Central memory CD4-positive, alpha-beta T cell (primary cell): ENCODE data around the gene ANKRD34A.
A peak's percentile ranks its signal among the peaks of the same experiment; 100 is the strongest.

Experiments used
- DNase-seq: peaks from one replicate; pipeline ENCODE4 v3.0.0; 2022

Gene ANKRD34A

GRCh38 chr1:145990249-145990855 is 26.0 kb upstream of the ANKRD34A start:
- no peak for DNase-seq

- DNase-seq: peak; percentile 50
Observed at GRCh38 chr1:145988773-145989172, 24.4 kb upstream of the ANKRD34A start.

DNA sequence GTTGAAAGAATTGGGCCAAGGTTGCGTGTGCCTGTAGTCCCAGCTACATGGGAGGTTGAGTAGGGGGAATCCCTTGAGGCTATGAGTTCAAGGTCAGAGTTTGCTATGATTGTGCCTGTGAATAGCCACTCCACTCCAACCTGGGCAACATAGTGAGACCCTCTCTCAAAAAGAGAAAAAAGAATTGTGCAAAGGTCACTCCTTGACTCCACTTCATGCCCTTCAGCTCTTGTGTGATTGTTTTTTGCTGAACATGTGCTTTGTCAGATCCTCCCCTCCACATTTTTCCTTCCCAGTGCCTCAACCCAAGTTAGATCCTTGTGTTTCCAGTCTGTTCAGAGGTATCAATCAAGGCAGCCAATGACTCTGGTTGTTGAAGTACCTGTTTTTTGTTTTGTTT is 23.6 kb upstream of the ANKRD34A start:
- no peak for DNase-seq

- no peak for DNase-seq
Observed at GRCh38 chr1:145986551-145986950, 22.2 kb upstream of the ANKRD34A start.

GRCh38 chr1:145985502-145986439 is 21.4 kb upstream of the ANKRD34A start:
- no peak for DNase-seq

DNA sequence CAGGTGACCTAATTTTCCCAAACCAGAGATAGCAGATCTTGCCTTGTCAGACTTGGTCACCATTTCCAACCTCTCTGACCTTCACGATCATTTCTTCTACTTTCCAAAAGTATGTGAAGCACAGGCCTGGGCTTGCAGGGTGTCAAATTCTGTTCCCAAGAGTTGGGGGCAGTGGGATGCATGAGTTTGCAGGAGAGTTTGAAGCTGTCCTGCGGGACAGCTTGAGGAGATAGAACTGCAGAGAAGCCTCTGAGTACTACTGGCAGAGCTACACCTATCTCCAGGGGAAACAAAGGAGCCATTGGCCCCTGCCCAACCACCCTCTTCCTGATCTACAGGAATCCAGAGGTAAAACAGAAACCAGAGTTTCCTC is 20.7 kb upstream of the ANKRD34A start:
- no peak for DNase-seq

GRCh38 chr1:145983960-145984830 is 19.8 kb upstream of the ANKRD34A start:
- peak; percentile 55 for DNase-seq

GRCh38 chr1:145983206-145983675 is 18.9 kb upstream of the ANKRD34A start:
- DNase-seq: no peak

DNA sequence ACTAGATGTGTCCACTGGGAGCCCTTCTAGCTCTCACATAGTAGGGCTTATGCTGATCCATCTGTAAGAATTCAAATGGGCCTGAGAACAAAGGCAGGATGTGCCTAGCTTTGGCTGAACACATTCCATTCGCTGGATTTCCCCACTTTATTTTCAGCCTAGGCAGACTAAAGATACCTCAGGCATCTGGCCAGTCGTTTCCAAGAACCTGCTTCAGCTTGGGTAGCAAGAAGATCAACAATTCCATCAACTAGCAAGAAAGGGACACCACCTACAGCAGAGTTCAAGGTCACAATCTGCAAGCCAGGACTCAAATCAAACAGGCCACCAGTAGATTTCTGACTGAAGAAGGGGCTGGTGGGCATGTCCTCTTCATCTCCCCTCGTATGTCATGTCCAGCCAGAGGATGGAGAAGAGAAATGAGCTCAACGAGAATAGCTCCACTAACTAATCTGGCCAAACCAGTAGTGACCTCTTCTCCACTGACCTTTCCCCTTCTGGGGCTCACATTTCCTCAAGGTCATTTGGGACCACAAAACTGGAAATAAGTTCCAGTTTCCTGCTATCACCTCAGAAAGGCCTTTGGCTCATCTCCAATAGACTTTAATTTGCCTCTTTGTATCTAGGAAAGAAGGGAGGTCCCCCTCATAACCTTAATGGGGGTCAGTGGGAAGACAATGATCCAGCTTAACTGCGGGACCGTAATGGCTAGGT is 17.8 kb upstream of the ANKRD34A start:
- no peak for DNase-seq

GRCh38 chr1:145980457-145980994 is 16.2 kb upstream of the ANKRD34A start:
- DNase-seq: no peak

DNA sequence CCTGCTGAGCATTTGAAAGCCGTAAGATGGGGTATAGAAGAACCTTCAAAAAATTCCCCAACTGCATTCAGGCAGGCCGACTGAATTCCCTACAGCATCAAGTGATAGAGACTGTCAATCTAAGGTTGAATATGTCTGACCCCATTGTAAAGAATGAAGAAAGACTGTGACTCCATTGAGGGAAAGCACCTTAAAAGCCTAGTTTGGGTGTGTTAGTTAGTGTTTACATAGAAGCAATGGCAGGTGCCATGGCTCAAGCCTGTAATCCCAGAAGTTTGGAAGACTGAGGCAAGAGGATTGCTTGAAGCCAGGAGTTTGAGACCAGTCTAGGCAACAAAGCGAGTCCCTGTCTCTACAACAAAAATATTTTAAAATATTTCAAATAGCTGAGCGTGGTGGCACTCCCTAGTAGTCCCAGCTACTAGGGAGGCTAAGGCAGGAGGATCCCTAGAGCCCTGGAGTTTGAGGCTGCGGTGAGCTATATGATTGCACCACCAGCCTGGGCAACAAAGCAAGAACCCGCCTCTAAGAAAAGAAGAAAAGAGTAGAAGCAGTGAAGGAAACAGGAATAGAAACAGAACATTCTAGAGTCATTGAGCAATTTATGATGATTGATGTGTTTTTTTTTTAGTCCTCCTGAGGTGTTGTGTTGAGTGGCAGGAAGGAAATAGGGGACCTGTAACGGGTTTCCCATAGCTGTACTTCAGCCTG is 15.5 kb upstream of the ANKRD34A start:
- DNase-seq: peak; percentile 62

- DNase-seq: peak; percentile 78
Observed at GRCh38 chr1:145978854-145979745, 14.7 kb upstream of the ANKRD34A start.

DNA sequence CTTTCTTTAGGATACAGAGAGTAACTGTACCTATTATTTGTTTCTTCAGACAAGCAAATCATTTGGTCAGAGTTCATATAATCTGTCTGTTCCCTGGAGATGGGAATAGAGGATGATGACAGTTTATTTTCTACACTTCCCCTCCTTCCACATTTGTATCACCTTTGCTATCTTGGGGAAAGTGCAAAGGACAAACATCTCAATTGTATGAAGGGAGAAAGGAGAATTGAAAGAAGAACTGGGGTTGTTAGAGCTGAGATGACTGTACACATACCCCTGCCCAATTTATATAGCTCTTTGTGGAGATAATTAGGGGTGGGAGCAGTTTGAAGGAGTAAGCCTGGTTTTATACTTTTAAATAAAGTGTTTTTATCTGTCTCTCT is 14.1 kb upstream of the ANKRD34A start:
- no peak for DNase-seq

DNA sequence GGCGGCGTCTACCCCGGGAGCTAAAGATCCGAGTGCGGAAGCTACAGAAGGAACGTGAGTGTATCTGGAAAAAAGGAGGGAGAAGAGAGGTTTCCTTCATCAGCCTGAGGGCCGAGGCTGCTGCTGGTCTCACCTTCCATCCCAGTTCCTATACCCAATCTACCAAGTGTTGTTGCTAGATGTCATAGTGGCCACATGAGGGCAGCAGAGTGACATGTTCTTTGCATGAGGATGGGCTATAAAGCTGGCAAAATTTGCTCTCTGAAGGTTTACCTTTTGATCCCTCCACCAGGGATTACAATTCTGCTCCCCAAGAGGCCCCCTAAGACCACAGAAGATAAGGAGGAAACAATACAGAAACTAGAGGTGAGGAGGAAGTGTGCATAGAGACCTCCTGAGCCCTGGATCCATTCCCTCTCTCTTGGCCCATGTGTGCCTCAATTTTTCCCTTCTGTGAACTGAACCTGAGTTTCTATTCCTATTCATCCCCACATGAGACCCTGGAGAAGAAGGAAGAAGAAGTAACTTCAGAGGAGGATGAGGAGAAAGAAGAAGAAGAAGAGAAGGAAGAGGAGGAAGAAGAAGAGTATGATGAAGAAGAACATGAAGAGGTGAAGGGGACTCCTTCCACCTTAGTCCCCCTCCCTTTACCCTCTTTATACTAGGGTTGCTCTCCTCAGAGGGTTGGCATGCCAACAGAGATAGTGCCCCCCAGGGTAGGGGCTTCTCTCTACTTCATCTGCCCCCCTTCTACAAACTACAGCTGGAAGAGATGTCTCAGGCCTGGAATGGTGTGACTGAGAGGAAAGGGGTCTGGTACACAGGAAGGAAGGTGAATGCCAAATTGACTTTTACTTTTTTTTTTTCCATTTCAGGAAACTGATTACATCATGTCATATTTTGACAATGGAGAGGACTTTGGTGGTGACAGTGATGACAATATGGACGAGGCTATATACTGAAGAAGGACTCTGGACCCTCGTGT is 13.4 kb upstream of the ANKRD34A start:
- DNase-seq: peak; percentile 69

- DNase-seq: no peak
Observed at GRCh38 chr1:145977016-145977415, 12.6 kb upstream of the ANKRD34A start.

- no peak for DNase-seq
Observed at GRCh38 chr1:145975216-145975615, 10.8 kb upstream of the ANKRD34A start.

DNA sequence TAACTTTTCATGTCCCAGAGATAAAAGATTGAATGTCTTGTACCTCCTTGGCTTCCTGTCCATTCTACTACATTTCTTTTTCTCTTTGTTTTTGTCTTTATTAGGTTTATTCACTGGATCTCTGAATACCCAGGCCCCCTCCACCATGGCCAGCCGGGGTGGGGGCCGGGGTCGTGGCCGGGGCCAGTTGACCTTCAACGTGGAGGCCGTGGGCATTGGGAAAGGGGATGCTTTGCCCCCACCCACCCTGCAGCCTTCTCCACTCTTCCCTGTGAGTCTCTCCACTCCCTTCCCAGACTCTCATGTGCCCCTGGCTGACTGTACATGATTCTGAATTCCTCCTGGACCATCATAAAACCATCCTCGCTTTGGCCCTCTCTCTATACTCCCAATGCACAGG is 10.3 kb upstream of the ANKRD34A start:
- DNase-seq: no peak

DNA sequence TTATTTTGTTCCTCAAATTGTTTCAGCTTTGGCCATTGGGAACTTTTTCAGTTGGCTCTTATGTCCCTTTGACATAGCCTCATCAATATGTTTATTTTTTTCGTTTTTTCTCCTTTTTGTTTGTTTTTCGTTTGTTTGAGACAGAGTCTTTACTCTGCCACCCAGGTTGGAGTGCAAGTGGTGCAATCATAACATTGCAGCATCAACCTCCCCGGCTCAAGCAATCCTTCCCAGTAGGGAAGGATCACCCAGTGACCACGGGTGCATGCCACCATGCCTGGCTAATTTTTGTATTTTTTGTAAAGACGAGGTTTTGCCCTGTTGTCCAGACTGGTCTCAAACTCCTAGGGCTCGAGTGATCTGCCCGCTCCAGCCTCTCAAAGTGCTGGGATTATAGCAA is 8.2 kb upstream of the ANKRD34A start:
- no peak for DNase-seq

DNA sequence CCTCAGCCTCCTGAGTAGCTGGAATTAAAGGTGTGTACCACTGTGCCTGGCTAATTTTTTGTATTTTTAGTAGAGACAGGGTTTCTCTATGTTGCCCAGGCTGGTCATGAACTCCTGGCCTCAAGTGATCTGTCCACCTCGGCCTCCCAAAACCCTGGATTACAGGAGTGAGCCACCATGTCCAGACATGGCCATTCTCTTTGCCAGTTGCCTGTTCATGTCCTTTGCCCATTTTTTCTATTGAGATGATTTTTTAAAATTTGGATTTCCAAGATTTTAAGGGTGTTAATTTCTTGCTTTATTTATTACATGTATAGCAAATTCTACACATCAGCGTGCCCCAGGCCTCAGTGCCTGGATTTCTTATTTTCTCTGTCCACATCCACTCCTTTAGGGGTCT is 2.9 kb upstream of the ANKRD34A start:
- DNase-seq: no peak
